ENCODE measurements around the gene WDR89.
A peak's percentile ranks its signal among the peaks of the same experiment; 100 is the strongest.

WDR89 gene, protein sequence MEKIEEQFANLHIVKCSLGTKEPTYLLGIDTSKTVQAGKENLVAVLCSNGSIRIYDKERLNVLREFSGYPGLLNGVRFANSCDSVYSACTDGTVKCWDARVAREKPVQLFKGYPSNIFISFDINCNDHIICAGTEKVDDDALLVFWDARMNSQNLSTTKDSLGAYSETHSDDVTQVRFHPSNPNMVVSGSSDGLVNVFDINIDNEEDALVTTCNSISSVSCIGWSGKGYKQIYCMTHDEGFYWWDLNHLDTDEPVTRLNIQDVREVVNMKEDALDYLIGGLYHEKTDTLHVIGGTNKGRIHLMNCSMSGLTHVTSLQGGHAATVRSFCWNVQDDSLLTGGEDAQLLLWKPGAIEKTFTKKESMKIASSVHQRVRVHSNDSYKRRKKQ

DNA sequence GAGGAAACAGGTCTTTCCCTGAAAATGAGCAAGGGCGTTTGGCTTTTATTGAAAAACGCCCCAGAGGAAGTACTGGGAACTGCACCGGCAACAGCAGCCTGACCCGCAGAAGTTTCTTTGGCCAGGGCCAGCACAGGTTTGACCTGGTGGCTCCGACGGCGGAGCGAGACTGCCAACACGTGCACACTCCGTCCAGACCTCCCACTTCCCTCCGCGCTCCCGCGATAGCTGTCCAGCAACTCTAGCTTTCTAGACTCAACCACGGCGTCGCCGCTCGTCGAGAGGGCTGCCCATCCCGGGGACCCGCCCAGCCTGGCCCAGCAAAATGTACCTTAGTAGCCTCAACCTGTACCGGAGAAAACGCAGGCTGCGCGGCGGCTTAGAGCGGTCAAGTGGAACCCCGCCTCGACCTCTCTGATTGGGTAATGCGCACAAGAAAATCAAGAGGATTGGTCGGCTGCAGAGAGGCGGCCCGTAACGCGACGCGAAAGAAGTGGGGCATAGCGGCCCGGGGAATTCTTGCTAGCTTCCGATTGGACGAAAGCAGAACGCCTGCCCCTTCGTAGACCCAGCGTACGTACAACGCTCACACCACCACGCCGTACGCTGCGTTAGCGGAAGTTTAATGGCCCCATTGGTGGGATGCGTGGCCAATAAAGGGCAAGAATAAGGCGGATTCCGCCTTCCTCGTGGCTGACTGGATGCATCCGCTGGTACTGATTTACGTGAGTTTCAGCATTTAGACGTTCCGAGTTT, at the start of gene WDR89:
Gene WDR89 (minus strand): TSS at position 399 of the 756 bp plus-strand sequence. CDS start 41,929 bp downstream, outside the sequence.
- H3K4me3 ChIP-seq (ENCODE audit: low read length), result peak within 1 kb of the TSS; percentile 78; the same call in 1 of the 2 replicates
- DNase-seq (ENCODE audit: low read depth, low spot score), result peak; percentile 98
- no CpG with 5 or more reads among the region's 60 CpGs for WGBS (ENCODE audit: insufficient coverage, insufficient read length)

DNA sequence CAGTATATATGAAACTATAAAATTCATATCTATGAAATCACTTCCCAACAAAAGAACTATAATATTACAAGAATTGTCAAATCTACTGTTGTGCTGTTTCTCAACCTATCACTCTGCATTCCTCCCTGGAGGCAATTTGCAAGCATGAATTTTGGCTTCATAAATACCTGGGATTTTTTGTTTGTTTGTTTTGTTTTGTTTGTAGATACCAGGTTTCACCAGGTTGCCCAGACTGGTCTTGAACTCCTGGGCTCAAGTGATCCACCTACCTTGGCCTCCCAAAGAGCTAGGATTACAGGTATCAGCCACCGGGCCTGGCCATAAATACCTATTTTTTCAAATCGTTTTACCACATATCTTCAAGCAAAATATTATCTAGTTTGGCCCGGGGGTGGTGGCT, 47.5 kb upstream of the WDR89 start:
- WGBS (ENCODE audit: insufficient coverage, insufficient read length), result no CpG with 5 or more reads among the region's 3 CpGs
- Histone ChIP-seq H3K27ac (ENCODE audit: low read length) (no peak overlapping the region), H3K27me3 (ENCODE audit: control insufficient read depth, insufficient read depth, low read length) (no peaks in the 10 kb centered on the region), H3K4me1 (ENCODE audit: control insufficient read depth, insufficient read depth, low read length) (no peaks in the 10 kb centered on the region), H3K36me3 (ENCODE audit: control insufficient read depth, insufficient read depth, low read length) (no peaks in the 10 kb centered on the region), H3K9me3 (ENCODE audit: control insufficient read depth, insufficient read depth, low read length) (no peaks in the 10 kb centered on the region), H3K4me3 (ENCODE audit: low read length) (no peak overlapping the region)
- DNase-seq (ENCODE audit: low read depth, low spot score), result no peak

More for the DNA sequence above, at the start of gene WDR89:
- Histone ChIP-seq H3K27me3 (ENCODE audit: control insufficient read depth, insufficient read depth, low read length) (no peaks in the 10 kb centered on the region), H3K36me3 (ENCODE audit: control insufficient read depth, insufficient read depth, low read length) (no peaks in the 10 kb centered on the region), H3K27ac (ENCODE audit: low read length) (no peak within 1 kb of the TSS), H3K4me1 (ENCODE audit: control insufficient read depth, insufficient read depth, low read length) (no peaks in the 10 kb centered on the region), H3K9me3 (ENCODE audit: control insufficient read depth, insufficient read depth, low read length) (no peaks in the 10 kb centered on the region)

DNA sequence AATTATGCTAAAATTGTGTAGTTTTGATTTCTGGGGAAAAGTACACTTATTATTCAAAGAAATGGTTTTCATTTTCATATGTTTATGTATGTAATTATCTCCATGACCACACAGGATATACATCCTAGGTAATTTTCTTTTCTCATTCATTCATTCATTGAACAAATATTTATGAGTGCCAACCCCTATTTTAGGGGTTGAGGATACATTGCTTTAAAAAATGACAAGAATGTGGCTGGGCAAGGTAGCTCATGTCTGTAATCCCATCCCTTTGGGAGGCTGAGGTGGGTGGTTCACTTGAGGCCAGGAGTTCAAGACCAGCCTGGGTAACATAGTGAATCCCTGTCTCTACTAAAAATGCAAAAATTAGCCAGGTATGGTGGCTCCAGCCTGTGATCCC, 45.3 kb upstream of the WDR89 start:
- no peaks in the 10 kb centered on the region for H3K9me3 ChIP-seq (ENCODE audit: control insufficient read depth, insufficient read depth, low read length)
- H3K36me3 ChIP-seq (ENCODE audit: control insufficient read depth, insufficient read depth, low read length), result no peaks in the 10 kb centered on the region
- H3K27me3 ChIP-seq (ENCODE audit: control insufficient read depth, insufficient read depth, low read length), result no peaks in the 10 kb centered on the region
- no peak for DNase-seq (ENCODE audit: low read depth, low spot score)
- no peaks in the 10 kb centered on the region for H3K4me1 ChIP-seq (ENCODE audit: control insufficient read depth, insufficient read depth, low read length)
- H3K27ac ChIP-seq (ENCODE audit: low read length), result no peak overlapping the region
- H3K4me3 ChIP-seq (ENCODE audit: low read length), result no peak overlapping the region

DNA sequence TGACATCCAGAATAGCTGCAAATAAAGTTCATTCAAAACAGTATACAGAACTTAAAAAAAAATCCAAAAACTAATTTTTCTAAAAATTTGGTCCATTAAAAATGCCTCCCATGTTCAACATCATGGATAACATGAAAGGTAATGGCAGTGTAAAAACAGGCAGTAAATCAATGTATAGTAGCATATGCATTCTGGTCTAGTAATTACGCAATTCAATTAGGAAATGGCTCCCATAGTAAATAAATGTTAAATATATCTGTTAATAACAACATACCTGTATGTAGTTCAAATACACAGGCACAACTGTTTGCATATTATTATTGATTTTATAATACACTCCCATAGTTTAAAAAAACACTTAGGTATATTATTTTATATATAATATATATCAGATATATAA, 43.7 kb upstream of the WDR89 start:
- WGBS (ENCODE audit: insufficient coverage, insufficient read length), result no CpG with 5 or more reads among the region's 1 CpG
- Histone ChIP-seq H3K36me3 (ENCODE audit: control insufficient read depth, insufficient read depth, low read length) (no peaks in the 10 kb centered on the region), H3K4me1 (ENCODE audit: control insufficient read depth, insufficient read depth, low read length) (no peaks in the 10 kb centered on the region), H3K9me3 (ENCODE audit: control insufficient read depth, insufficient read depth, low read length) (no peaks in the 10 kb centered on the region), H3K27me3 (ENCODE audit: control insufficient read depth, insufficient read depth, low read length) (no peaks in the 10 kb centered on the region), H3K4me3 (ENCODE audit: low read length) (no peak overlapping the region), H3K27ac (ENCODE audit: low read length) (no peak overlapping the region)
- DNase-seq (ENCODE audit: low read depth, low spot score), result no peak

DNA sequence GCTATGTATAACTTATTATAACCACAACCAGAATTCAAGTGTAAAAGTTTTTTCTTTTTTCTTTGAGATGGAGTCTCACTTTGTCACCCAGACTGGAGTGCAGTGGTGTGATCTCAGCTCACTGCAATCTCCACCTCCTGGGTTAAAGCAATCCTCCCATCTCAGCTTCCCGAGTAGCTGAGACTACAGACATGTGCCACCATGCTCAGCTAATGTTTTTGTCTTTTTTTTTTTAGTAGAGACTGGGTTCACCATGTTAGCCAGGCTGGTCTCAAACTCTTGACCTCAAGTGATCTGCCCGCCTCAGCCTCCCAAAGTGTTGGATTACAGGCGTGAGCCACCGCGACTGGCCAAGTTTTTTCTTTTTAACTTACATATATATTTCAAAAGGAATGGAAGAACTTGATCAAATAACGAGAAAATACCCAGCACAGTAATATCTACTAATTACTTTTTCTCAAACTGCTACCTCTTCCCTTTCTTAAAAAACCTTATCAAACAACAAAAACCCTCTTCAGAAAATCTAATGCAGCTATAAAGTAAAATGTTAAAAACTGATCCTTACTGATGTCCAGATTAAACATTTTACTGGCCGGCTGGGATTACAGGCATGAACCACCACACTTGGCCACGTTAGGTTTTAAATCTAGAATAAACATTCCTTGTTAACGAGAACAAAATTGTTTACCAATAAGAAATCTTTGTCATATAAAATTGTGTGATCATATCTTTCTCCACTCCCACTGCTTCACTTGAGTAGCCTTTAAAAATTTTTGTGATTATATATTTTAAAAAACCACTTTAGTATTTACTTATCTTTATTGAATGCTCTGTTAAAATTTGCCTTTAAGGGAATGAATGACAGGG, 41.3 kb upstream of the WDR89 start:
- H3K27ac ChIP-seq (ENCODE audit: low read length), result no peak overlapping the region
- DNase-seq (ENCODE audit: low read depth, low spot score), result no peak
- WGBS (ENCODE audit: insufficient coverage, insufficient read length), result 100% methylated on average over 1 of the region's 9 CpGs
- H3K36me3 ChIP-seq (ENCODE audit: control insufficient read depth, insufficient read depth, low read length), result no peaks in the 10 kb centered on the region
- H3K27me3 ChIP-seq (ENCODE audit: control insufficient read depth, insufficient read depth, low read length), result no peaks in the 10 kb centered on the region
- no peaks in the 10 kb centered on the region for H3K4me1 ChIP-seq (ENCODE audit: control insufficient read depth, insufficient read depth, low read length)
- no peaks in the 10 kb centered on the region for H3K9me3 ChIP-seq (ENCODE audit: control insufficient read depth, insufficient read depth, low read length)
- H3K4me3 ChIP-seq (ENCODE audit: low read length), result no peak overlapping the region

DNA sequence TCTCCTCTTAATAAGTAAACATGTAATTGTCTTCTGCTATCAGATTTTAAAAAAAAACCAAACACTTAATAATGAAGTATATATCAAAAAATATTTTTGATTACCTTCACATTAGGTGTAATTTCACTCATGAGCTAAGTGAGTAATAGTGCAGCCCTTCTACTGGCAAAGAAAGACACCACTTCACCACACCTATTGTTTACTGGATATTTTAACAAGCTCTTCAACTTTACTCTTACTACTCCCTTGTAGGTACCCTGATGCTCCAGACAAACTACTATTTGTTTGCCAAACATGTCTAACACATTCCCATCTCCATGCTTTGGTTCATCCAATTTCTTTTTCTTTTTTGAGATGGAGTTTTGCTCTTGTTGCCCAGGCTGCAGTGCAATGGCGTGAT, 36.9 kb upstream of the WDR89 start:
- H3K9me3 ChIP-seq (ENCODE audit: control insufficient read depth, insufficient read depth, low read length), result no peaks in the 10 kb centered on the region
- H3K36me3 ChIP-seq (ENCODE audit: control insufficient read depth, insufficient read depth, low read length), result no peaks in the 10 kb centered on the region
- H3K4me3 ChIP-seq (ENCODE audit: low read length), result no peak overlapping the region
- H3K27me3 ChIP-seq (ENCODE audit: control insufficient read depth, insufficient read depth, low read length), result no peaks in the 10 kb centered on the region
- no CpG with 5 or more reads among the region's 1 CpG for WGBS (ENCODE audit: insufficient coverage, insufficient read length)
- H3K27ac ChIP-seq (ENCODE audit: low read length), result no peak overlapping the region
- no peak for DNase-seq (ENCODE audit: low read depth, low spot score)
- H3K4me1 ChIP-seq (ENCODE audit: control insufficient read depth, insufficient read depth, low read length), result no peaks in the 10 kb centered on the region

DNA sequence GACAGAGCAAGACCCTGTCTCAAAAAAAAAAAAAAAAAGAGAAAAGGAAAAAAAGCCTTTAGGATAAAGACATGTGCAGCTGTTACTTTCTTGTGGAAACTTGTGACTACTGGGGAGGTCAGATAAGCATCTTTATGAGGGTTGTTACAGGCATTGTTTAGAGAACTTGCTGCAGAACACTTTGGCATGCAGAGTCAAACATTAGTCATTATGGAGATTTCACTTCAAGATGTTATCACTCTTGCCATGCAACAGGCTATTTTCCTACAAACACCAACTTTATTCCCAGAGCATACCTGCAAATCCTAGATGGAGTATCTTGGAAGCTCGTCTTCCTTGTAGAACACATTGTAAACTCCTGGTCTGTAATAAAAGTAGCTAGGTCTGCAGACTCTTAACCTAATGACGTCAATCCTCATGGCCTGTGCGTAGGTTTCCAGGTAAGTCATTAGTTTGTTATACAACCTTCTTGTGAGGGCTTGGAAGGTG, 36.3 kb upstream of the WDR89 start:
- H3K27ac ChIP-seq (ENCODE audit: low read length), result no peak overlapping the region
- H3K4me3 ChIP-seq (ENCODE audit: low read length), result no peak overlapping the region
- no peak for DNase-seq (ENCODE audit: low read depth, low spot score)
- H3K4me1 ChIP-seq (ENCODE audit: control insufficient read depth, insufficient read depth, low read length), result no peaks in the 10 kb centered on the region
- no peaks in the 10 kb centered on the region for H3K27me3 ChIP-seq (ENCODE audit: control insufficient read depth, insufficient read depth, low read length)
- H3K36me3 ChIP-seq (ENCODE audit: control insufficient read depth, insufficient read depth, low read length), result no peaks in the 10 kb centered on the region
- no peaks in the 10 kb centered on the region for H3K9me3 ChIP-seq (ENCODE audit: control insufficient read depth, insufficient read depth, low read length)
- no CpG with 5 or more reads among the region's 3 CpGs for WGBS (ENCODE audit: insufficient coverage, insufficient read length)

DNA sequence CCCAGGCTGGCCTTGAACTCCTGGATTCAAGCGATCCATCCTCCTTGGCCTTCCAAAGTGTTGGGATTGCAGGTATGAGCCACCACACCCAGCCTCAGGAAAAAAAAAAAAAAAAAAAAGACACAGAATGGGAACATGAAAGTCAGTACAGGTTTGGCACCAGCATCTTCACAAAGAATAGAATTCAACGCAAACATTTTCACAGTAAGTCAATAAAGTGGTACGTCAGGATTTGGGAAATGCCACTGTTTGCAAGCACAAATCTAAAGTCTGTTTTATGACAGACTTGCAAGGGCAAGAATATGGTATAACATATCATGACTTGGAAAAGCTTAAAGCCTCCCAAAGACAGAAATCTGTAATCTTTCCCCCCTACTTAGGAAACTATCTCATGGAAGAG, 34.9 kb upstream of the WDR89 start:
- H3K4me1 ChIP-seq (ENCODE audit: control insufficient read depth, insufficient read depth, low read length), result no peaks in the 10 kb centered on the region
- H3K27me3 ChIP-seq (ENCODE audit: control insufficient read depth, insufficient read depth, low read length), result no peaks in the 10 kb centered on the region
- no peak overlapping the region for H3K27ac ChIP-seq (ENCODE audit: low read length)
- DNase-seq (ENCODE audit: low read depth, low spot score), result no peak
- no peaks in the 10 kb centered on the region for H3K9me3 ChIP-seq (ENCODE audit: control insufficient read depth, insufficient read depth, low read length)
- no CpG with 5 or more reads among the region's 3 CpGs for WGBS (ENCODE audit: insufficient coverage, insufficient read length)
- no peak overlapping the region for H3K4me3 ChIP-seq (ENCODE audit: low read length)
- H3K36me3 ChIP-seq (ENCODE audit: control insufficient read depth, insufficient read depth, low read length), result no peaks in the 10 kb centered on the region

DNA sequence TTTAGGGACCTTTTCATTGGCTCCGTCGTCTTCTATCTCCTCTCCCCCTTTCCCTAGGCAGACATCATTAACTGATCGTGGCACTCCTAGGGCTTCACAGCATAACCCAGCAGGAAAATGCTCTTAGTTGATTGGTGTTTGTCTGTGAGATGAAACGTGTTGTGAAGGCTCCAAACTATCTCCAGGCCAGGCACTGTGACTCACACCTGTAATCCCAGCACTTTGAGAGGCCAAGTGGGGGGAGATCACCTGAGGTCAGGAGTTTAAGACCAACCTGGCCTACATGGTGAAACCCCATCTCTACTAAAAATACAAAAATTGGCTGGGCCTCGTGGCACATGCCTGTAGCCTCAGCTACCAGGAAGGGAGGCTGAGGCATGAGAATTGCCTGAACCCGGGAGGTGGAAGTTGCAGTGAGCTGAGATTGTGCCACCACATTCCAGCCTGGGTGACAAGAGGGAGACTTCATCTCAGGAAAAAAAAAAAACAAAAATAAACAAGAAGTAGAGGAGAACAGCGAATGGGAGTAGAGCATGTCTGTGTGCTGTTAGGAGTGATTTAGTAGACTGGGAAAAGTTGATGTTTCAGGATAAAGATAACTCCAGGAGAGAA, 32.3 kb upstream of the WDR89 start:
- Histone ChIP-seq H3K36me3 (ENCODE audit: control insufficient read depth, insufficient read depth, low read length) (no peaks in the 10 kb centered on the region), H3K4me3 (ENCODE audit: low read length) (no peak overlapping the region), H3K9me3 (ENCODE audit: control insufficient read depth, insufficient read depth, low read length) (no peaks in the 10 kb centered on the region), H3K27ac (ENCODE audit: low read length) (no peak overlapping the region), H3K4me1 (ENCODE audit: control insufficient read depth, insufficient read depth, low read length) (no peaks in the 10 kb centered on the region), H3K27me3 (ENCODE audit: control insufficient read depth, insufficient read depth, low read length) (no peaks in the 10 kb centered on the region)
- no CpG with 5 or more reads among the region's 7 CpGs for WGBS (ENCODE audit: insufficient coverage, insufficient read length)
- no peak for DNase-seq (ENCODE audit: low read depth, low spot score)

DNA sequence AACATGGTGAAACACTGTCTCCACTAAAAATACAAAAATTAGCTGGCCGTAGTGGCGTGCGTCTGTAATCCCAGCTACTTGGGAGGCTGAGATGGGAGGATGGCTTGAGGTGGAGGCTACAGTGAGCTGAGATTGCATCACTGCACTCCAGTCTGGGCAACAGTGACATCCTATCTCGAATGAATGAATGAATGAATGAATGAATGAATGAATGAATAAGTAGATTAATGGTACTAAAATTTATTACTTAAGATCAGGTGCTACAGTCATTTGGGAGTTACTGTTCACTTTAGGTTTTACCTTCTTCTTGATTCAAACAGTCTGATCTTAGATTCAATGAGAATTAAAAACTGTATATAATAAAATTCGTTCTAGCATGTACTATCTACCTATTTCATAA, 31.6 kb upstream of the WDR89 start:
- no peaks in the 10 kb centered on the region for H3K36me3 ChIP-seq (ENCODE audit: control insufficient read depth, insufficient read depth, low read length)
- no peak for DNase-seq (ENCODE audit: low read depth, low spot score)
- no peaks in the 10 kb centered on the region for H3K4me1 ChIP-seq (ENCODE audit: control insufficient read depth, insufficient read depth, low read length)
- H3K27me3 ChIP-seq (ENCODE audit: control insufficient read depth, insufficient read depth, low read length), result no peaks in the 10 kb centered on the region
- H3K4me3 ChIP-seq (ENCODE audit: low read length), result no peak overlapping the region
- 100% methylated on average over 1 of the region's 5 CpGs for WGBS (ENCODE audit: insufficient coverage, insufficient read length)
- H3K27ac ChIP-seq (ENCODE audit: low read length), result no peak overlapping the region
- no peaks in the 10 kb centered on the region for H3K9me3 ChIP-seq (ENCODE audit: control insufficient read depth, insufficient read depth, low read length)
